Fibroblast of villous mesenchyme (primary cell): ENCODE results near the gene DNTT. TPM values are rescaled to one million over a fixed set of nuclear protein-coding genes. Genes with fewer than 3 reads are reported as not detected.

ENCODE experiments used
- DNase-seq: peaks from one replicate; pipeline ENCODE4 v3.0.0-alpha.2; 2010; ENCODE audit warnings: low read depth
- H3K4me3 ChIP-seq: 2 replicates; pipeline ENCODE4 v1.5.1; 2011; ENCODE audit warnings: low read depth, mild to moderate bottlenecking, low read length
- total RNA-seq: library from RNA; depleted of rRNA; stranded (reverse); fragments of >200 nt; gene quantifications from 2 replicates; pipeline ENCODE4 v1.2.3, GENCODE V29; 2012
- TF ChIP-seq, protein P1 (sequence below): IDR thresholded peaks from 2 replicates; pipeline ENCODE4 v1.5.1; 2012; ENCODE audit warnings: low read depth, mild to moderate bottlenecking, low read length; ENCODE audit not compliant: insufficient read depth

The DNTT gene
- total RNA-seq, 1 donor: not detected

- no peak overlapping the region for H3K4me3 ChIP-seq
- TF ChIP-seq, protein P1, sequence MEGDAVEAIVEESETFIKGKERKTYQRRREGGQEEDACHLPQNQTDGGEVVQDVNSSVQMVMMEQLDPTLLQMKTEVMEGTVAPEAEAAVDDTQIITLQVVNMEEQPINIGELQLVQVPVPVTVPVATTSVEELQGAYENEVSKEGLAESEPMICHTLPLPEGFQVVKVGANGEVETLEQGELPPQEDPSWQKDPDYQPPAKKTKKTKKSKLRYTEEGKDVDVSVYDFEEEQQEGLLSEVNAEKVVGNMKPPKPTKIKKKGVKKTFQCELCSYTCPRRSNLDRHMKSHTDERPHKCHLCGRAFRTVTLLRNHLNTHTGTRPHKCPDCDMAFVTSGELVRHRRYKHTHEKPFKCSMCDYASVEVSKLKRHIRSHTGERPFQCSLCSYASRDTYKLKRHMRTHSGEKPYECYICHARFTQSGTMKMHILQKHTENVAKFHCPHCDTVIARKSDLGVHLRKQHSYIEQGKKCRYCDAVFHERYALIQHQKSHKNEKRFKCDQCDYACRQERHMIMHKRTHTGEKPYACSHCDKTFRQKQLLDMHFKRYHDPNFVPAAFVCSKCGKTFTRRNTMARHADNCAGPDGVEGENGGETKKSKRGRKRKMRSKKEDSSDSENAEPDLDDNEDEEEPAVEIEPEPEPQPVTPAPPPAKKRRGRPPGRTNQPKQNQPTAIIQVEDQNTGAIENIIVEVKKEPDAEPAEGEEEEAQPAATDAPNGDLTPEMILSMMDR: no peak
- DNase-seq: no peak
These were observed 61.3 kb downstream of the DNTT start for GRCh38 chr10:96365571-96365970.

GRCh38 chr10:96366508-96366907 is 62.3 kb downstream of the DNTT start:
- H3K4me3 ChIP-seq: no peak overlapping the region
- DNase-seq: peak; percentile 80
- TF ChIP-seq, protein P1: no peak

DNA sequence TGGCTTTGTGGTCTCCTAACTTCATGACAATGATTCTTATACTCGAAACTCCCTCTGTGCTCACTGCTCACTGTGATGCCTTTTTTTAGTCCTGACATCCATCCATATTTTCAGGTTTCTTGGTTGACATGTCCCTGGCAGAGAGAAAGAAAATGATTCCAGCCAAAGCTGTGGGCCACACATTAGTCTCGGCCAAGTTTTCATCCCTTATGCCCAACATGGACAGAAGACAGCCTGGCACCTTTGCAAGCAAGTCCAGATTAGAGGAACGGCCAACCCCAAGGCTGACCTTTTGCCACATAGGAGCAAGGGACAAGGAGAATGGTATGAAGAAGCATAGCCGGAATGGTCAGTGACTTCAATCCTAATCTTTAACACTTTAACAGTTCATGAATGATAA is 63.2 kb downstream of the DNTT start:
- no peak overlapping the region for H3K4me3 ChIP-seq
- no peak for DNase-seq
- TF ChIP-seq, protein P1: no peak

- H3K4me3 ChIP-seq: no peak overlapping the region
- TF ChIP-seq, protein P1: no peak
- DNase-seq: no peak
These were observed 64.7 kb downstream of the DNTT start for GRCh38 chr10:96368971-96369370.

GRCh38 chr10:96369890-96370583 is 65.8 kb downstream of the DNTT start:
- peak; percentile 19 for DNase-seq

GRCh38 chr10:96370584-96371157 is 66.4 kb downstream of the DNTT start:
- TF ChIP-seq, protein P1: peak; percentile 83
- peak; percentile 36 for DNase-seq
- no peak overlapping the region for H3K4me3 ChIP-seq

More at GRCh38 chr10:96369890-96370583, 65.8 kb downstream of the DNTT start:
- TF ChIP-seq, protein P1: no peak
- H3K4me3 ChIP-seq: no peak overlapping the region
